ENCODE results near the gene SLC6A6. TPM values are rescaled to one million over a fixed set of nuclear protein-coding genes. Genes with fewer than 3 reads are reported as not detected.

Gene SLC6A6
- total RNA-seq, 2 donors from 2014 or later, result 43.1 to 56.5 TPM

GRCh38 chr3:14358426-14359211 lies 43.8 kb upstream of the SLC6A6 start:
- Histone ChIP-seq H3K9ac (ENCODE audit: extremely low read depth, low read length, poor library complexity, severe bottlenecking) (no peak overlapping the region), H3K4me3 (ENCODE audit: low read length) (no peak overlapping the region), H3K36me3 (ENCODE audit: control insufficient read depth, insufficient read depth, low read length) (no peaks in the 10 kb centered on the region), H3K4me1 (ENCODE audit: control insufficient read depth, insufficient read depth, low read length) (no peaks in the 10 kb centered on the region), H3K27me3 (ENCODE audit: control insufficient read depth, insufficient read depth, low read length, poor library complexity, severe bottlenecking) (no peaks in the 10 kb centered on the region), H3K27ac (ENCODE audit: low read depth, low read length) (peak overlapping the region; percentile 44), H3K9me3 (ENCODE audit: control insufficient read depth, low read length) (no peaks in the 10 kb centered on the region)
- Mint-ChIP-seq H3K36me3 (ENCODE audit: low read depth) (no peaks in the 10 kb centered on the region), H3K27ac (no peak overlapping the region), H3K9me3 (no peaks in the 10 kb centered on the region), H3K27me3 (ENCODE audit: insufficient read depth) (peaks cover 6% of the 10 kb centered on the region), H3K4me3 (no peak overlapping the region), H3K4me1 (peaks cover 16% of the 10 kb centered on the region)
- no peak for DNase-seq
- no peak for TF ChIP-seq CTCF (conservative IDR thresholded peaks at IDR 0.05)
- WGBS, 2 experiments (ENCODE audit: insufficient coverage in 1 of 2, insufficient read length in 1 of 2), result 80 to 82% methylated on average over 25 to 26 of the region's 26 CpGs

- no peak overlapping the region for H3K27ac Mint-ChIP-seq
- no peak for TF ChIP-seq CTCF (conservative IDR thresholded peaks at IDR 0.05)
- peaks cover 9% of the 10 kb centered on the region for H3K4me1 Mint-ChIP-seq
- Histone ChIP-seq H3K36me3 (ENCODE audit: control insufficient read depth, insufficient read depth, low read length) (no peaks in the 10 kb centered on the region), H3K27me3 (ENCODE audit: control insufficient read depth, insufficient read depth, low read length, poor library complexity, severe bottlenecking) (no peaks in the 10 kb centered on the region), H3K4me3 (ENCODE audit: low read length) (no peak overlapping the region), H3K27ac (ENCODE audit: low read depth, low read length) (no peak overlapping the region), H3K4me1 (ENCODE audit: control insufficient read depth, insufficient read depth, low read length) (no peaks in the 10 kb centered on the region), H3K9ac (ENCODE audit: extremely low read depth, low read length, poor library complexity, severe bottlenecking) (no peak overlapping the region), H3K9me3 (ENCODE audit: control insufficient read depth, low read length) (no peaks in the 10 kb centered on the region)
- H3K9me3 Mint-ChIP-seq, result no peaks in the 10 kb centered on the region
- H3K27me3 Mint-ChIP-seq (ENCODE audit: insufficient read depth), result peaks cover 6% of the 10 kb centered on the region
- no peak overlapping the region for H3K4me3 Mint-ChIP-seq
- no peak for DNase-seq
- H3K36me3 Mint-ChIP-seq (ENCODE audit: low read depth), result no peaks in the 10 kb centered on the region
- 99 to 100% methylated on average over 1 to 3 of the region's 3 CpGs for WGBS, 2 experiments (ENCODE audit: insufficient coverage in 1 of 2, insufficient read length in 1 of 2)
Observed at GRCh38 chr3:14359348-14359747, 43.1 kb upstream of the SLC6A6 start.

GRCh38 chr3:14360123-14360881 lies 42.1 kb upstream of the SLC6A6 start:
- no peak overlapping the region for H3K27ac ChIP-seq (ENCODE audit: low read depth, low read length)
- H3K36me3 Mint-ChIP-seq (ENCODE audit: low read depth), result no peaks in the 10 kb centered on the region
- H3K27me3 Mint-ChIP-seq (ENCODE audit: insufficient read depth), result peaks cover 6% of the 10 kb centered on the region
- no peak overlapping the region for H3K4me3 ChIP-seq (ENCODE audit: low read length)
- H3K9me3 Mint-ChIP-seq, result no peaks in the 10 kb centered on the region
- peak overlapping the region; percentile 44 for H3K27ac Mint-ChIP-seq
- no peaks in the 10 kb centered on the region for H3K36me3 ChIP-seq (ENCODE audit: control insufficient read depth, insufficient read depth, low read length)
- H3K27me3 ChIP-seq (ENCODE audit: control insufficient read depth, insufficient read depth, low read length, poor library complexity, severe bottlenecking), result no peaks in the 10 kb centered on the region
- no peak for TF ChIP-seq CTCF (conservative IDR thresholded peaks at IDR 0.05)
- no peaks in the 10 kb centered on the region for H3K9me3 ChIP-seq (ENCODE audit: control insufficient read depth, low read length)
- H3K9ac ChIP-seq (ENCODE audit: extremely low read depth, low read length, poor library complexity, severe bottlenecking), result no peak overlapping the region
- peaks cover 9% of the 10 kb centered on the region for H3K4me1 Mint-ChIP-seq
- no peak for DNase-seq
- H3K4me3 Mint-ChIP-seq, result no peak overlapping the region
- H3K4me1 ChIP-seq (ENCODE audit: control insufficient read depth, insufficient read depth, low read length), result no peaks in the 10 kb centered on the region
- 83 to 92% methylated on average over 6 to 14 of the region's 14 CpGs for WGBS, 2 experiments (ENCODE audit: insufficient coverage in 1 of 2, insufficient read length in 1 of 2)

All from endodermal cell (in vitro differentiated cells).